HG03469 (cell line): ENCODE results near the gene RFX2.
A peak's percentile ranks its signal among the peaks of the same experiment; 100 is the strongest.
"Not testable (repeated sequence)": the region's sequence is repeated elsewhere in the genome, so short reads cannot be mapped to it uniquely, and the experiment has no call there.

Experiments used
- ATAC-seq: cut with Tn5 transposase; IDR thresholded peaks from one replicate; pipeline ENCODE4 v1.9.1; 2021; ENCODE audit warnings: mild to moderate bottlenecking, moderate library complexity, moderate number of reproducible peaks; ENCODE audit not compliant: unreplicated experiment

The RFX2 gene

DNA sequence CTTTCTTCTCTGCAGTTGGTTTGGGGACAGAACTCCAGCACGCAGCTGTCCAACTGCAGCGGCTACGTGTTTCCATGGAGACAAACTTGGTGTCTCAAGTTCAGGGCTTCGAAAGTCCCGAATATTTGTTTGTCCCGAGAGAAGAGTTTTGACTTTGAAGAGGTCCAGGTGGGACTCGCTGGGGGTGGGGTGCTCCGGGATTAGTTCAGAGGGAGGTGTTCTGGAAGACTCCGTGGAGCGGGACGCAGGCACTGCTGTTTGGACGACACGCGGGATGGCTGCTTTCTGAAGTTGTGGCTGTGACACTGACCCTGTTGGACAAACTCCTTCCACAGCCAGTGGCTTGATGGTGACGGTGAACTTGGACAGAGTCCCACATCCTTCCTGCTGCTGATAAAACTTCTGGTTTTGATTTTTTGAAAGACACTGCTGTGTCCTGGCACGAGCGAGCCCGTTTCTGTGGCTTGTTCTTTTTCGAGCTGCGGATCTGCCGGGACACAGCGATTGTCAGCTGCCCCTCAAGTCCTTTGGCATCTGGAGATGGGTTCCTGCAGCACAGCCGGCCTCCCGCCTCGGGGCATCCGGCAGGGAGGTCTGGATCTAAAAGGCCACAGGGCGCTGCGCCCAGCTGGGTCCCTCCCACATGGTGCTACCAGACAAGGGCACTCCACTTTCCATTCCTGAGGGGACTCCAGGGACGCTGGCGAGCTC is 116.5 kb downstream of the RFX2 start:
- ATAC-seq: no peak

DNA sequence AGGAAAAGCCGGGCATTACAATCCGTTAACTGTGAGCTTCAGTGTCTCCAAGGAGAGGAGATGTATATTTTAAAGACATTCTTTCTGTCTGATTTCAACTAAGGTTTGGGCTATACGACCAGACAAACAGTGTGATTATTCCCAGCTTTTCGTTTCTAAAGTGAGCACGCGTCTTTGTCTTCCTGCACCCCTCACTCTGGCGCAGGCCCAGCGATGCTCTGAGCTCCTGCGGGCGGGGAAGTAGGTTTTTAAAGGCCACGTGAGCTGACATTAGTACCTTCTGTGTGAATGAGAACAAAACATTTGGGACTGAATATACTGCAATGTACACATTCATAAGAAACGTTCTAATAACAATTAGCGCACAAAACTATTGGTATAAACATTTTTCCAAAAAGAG is 117.1 kb downstream of the RFX2 start:
- ATAC-seq: no peak

DNA sequence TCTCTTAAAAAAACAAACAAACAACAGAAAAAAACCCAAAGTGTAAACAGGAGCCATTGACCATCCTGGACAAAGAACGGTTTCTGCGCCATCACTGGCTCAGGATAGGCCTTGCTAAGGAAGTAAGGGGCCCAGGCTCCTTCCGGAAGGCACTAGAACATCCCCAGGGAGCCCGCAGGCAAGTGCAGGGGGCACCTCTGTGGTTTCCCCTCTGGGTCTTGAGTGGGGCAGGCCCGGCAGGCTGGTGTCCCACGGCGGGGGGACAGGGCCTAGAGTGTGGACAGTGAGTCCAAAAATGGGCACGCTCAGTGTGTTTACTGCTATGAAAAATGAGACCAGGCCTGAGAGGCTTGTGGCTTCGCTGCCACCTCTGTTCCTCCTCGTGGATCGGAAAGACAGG is 117.5 kb downstream of the RFX2 start:
- no peak for ATAC-seq

DNA sequence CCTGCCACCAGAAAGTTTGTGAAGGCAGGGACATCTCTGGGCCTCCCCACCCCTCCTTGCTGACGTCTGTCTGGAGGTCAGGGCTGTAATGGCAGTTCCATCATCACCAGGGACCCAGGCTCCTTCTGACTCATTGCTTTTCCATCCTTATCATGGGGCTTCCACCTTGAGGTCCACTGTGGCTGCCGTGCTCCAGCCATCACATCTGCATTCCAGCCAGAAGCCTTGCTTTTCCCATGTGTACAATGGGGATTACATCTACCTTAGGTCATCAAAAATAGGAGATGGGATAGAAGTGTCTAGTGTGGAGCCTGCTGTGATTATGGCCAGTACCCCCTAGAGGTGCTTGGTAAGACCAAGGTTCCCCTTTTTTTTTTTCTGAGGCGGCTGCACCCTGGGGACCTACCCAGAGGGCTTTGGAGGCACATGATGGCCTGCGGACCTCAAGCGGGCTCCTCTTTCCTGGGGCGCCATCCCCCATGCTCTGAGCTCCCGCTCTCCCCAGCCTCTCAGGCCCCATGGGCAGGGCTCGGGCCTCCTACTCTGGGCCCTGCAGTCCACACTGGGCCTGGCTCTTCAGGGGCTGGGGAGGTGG is 119.0 kb downstream of the RFX2 start:
- no peak for ATAC-seq

DNA sequence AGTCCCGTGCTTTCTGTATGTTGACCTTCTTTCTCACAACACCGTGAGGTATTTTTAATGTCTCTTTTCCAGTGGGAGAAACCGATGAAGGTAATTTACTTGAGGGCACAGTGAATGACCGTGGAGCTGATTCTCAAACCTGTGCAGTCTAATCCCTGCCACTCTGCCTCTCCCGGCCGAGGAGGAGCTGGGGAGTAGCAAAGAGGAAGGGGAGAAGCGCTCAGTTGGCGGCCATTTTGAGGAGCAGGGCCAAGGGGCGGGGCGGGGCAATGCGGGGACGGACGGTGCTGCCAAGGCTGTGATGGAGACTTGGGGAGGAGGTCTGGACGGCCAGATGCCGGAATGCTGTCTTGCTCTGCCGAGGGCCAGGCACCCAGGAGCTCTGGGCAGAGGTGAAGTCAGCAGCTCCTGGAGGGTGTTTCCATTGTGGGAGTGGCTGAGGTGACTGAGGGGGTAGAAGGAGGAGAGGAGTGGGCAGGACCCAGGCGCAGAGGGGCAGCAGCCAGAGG is 120.0 kb downstream of the RFX2 start:
- ATAC-seq: no peak

DNA sequence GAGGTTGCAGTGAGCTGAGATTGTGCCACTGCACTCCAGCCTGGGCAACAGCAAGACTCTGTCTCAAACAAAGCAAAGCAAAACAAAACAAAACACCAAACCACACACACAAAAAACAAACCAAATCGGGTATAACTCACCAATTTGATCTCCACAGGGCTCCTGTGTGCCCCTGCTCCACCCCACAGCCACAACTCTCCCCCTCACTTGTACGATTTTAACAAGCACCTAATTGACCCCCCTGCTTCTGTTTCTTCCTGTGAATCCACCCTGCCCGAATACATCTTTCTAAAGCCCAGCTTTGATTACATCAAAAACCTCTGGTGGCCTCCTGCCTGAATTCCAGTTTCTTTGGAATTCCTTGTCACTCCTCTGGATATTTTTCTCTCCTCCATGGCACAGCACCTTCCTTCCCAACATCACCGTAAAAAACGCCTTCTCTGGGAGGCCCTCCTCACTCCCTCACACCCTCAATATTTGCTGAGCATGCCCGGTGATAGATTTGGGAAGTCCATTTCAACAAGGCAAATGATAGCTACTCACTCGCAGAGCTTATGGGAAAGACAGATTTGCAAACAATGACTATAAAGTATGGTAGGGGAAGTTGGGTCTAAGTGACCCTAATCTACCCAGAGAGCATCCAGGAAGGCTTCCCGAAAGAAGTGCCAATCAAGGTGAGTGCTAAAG is 120.8 kb downstream of the RFX2 start:
- no peak for ATAC-seq

DNA sequence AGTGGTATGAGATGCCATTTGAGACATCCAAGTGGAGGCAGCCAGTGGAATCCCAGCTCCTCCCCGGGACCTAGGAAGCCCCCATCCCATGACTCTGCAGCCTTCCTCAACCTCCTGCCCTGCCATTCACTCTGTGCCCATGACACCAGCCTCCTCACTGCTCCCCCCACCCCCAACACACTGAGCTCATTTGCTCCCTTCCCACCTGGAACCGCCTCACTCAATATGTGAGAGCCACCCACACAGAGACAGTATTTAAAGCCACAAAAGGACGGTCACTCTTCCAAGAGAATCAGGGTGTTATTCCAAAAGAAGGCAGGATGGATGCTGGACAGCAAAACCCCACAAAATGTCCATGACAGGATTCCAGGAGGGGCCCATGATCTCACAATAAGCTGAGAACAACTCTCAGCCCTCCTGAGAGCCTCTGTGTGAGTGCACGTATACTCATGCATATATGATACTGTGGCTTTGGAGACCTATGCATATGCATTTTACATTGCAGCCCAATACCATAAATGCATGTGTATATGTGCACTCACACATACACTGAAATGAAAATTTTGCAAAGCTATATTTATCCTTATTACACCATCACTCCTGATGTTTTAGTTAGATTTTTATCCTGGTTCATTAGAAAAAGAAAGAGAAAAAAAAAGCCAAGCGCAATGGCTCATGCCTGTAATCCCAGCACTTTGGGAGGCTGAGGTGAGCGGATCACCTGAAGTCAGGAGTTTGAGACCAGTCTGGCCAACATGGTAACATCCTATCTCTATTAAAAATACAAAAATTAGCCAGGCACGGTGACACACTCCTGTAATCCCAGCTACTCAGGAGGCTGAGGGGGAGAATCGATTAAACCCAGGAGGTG is 121.5 kb downstream of the RFX2 start:
- ATAC-seq: no peak

DNA sequence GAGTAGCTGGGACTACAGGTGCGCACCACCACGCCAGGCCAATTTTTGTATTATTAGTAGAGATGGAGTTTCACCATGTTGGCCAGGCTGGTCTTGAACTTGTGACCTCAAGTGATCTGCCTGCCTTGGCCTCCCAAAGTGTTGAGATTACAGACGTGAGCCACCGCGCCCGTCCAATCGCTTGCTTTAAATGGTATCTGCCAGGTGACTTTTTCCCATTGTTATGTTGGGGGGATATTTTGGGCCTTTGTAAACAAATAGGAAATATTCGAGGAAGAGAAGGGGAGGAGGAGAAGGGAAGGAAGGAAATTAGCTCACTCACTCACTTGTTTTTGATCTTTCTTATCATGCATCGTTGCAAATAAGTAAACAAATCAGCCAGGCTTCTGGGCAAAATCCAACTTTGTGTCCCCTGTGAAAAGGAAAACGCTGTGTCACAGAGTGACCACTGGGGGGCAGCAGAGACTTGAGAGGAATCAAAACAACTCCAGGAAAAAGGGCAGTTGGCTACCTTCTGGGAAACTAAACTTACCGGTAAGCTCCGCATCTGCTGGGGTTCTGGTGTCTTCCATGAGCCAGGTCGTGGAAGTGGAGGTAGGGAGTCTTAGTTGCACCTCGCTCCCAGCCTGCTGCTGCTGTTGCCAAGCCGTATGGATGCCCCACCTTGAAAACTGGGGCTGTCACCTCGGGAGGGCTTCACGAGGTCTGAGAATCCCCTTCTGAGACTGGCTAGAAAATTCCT is 123.1 kb downstream of the RFX2 start:
- no peak for ATAC-seq

DNA sequence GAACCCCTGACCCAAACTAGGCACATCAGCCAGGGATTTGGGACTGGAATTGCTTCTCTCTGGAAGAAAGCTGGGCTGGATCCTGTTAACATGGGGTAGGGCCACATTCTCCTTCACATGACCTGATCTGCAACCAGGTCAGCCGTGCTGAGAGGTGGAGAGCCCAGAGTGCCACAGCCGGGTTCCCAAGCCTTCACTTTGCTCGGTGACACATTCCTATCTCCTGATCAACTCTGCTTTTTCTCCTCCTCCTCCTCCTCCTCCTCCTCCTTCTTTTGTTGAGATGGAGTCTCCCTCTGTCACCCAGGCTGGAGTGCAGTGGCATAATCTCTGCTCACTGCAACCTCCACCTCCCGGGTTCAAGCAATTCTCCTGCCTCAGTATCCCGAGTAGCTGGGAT is 124.5 kb downstream of the RFX2 start:
- not testable (repeated sequence) for ATAC-seq

DNA sequence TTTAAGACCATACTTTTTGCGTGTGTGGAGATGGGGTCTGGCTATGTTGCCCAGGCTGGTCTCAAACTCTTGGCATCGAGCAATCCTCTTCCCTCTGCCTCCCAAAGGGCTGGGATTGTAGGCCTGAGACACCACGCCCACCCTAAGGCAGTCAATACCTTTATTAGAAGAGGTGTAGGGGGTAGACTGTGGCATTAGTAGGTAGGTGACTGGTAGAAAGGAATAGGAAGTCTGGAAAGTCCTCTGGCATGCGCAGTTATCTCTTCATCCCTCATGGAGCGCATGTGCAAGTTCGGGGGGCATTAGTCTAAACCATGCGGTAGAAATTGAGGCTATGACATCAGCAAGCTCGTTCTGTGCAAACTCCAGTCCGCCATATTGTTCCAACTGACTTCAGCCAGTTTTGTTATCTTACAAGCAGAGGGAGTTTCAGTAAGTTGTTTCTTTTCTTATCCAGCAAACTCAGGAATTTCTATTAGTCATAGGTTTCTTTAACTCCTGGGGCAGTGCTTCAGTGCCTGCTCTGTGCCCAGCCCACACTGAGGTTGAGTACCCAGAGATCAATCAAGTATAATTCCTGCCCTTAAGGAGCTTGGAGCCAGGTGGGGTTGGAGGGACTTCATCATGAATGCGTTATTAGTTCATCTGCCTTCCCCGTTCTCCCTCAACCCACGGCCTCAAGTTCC is 125.1 kb downstream of the RFX2 start:
- no peak for ATAC-seq

DNA sequence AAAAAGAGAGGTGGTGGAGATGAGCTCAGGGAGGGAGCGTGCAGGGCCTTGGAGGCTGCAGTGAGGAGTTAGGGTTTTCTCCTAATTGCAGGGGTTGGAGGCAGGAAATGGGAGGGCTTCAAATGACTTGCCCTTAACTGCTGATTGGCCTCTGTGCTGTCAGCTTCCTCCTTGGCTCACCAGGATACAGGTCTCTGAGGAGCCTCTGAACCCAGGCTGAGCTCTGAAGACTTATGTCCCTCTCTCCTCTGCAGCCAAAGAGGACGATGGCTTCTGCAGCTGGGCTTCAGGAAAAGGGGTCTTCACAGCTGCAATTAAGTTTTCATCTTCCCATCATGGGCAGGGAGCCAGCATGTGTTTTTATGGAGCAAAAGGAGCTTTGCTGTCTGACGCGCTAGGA is 125.7 kb downstream of the RFX2 start:
- no peak for ATAC-seq

DNA sequence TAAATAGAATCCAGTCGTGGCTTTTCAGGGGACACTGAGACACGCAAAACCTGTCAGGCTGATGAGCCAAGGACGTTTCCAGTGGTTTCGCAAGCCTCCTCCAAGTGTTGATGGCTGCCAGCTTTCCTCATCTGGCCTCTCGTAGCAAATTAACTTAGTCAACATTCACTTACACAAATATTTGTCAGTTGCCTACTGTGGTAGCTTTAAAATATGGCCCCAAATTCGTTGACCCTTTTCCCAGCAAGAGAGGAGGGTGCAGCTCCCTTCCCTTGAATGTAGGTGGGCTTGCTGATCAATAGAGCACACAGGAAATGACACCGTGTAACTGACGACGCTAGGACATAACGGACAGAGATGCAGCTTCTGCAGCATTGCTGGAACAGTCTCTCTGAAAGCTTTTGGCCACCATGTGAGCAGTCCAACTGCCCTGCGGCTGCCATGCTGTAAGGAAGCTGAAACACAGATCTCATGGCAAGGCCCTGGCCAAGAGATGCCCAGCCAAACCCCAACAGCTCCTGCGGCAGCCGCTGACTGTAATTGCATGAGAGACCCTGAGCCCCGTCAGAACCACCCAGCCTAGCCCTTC is 126.8 kb downstream of the RFX2 start:
- ATAC-seq: no peak

DNA sequence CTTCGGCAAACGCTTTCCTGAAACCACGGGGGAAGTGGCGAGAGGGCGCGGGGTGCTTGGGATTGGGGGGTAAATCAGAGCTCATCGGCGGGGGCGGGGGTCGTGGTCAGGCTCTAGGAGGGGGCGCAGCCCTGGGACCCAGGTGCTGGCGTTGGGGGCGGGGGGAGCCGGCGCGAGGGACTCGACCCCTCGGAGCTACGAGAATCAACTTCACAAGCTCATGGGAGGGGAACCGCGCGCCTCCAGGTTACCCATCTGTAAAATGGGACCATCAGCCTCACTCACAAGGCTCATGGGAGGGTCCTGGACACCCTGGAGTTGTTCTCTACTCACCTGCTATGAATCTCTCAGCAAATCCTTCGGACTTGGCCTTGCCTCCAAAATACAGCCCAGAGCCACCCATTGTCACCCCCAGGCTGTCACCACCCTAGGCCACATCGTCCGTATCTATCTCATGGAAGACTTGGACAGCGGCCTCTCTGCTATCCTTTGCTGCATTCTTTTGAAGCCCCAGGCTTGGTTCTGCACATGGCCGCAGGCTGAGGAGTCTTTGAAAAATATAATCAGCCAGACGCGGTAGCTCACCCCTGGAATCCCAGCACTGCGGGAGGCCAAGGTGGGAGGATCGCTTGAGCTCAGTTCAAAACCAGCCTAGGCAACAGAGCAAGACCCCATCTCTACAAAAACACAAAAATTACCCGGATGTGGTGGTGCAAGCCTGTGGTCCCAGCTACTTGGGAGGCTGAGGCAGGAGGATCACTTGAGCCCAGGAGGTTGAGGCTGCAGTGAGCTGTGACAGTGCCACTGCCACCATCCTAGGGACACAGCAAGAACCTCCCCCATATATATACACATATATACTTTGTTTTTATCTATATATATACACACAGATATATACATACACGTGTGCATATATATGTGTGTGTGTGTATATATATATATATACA is 131.4 kb downstream of the RFX2 start:
- ATAC-seq: no peak

DNA sequence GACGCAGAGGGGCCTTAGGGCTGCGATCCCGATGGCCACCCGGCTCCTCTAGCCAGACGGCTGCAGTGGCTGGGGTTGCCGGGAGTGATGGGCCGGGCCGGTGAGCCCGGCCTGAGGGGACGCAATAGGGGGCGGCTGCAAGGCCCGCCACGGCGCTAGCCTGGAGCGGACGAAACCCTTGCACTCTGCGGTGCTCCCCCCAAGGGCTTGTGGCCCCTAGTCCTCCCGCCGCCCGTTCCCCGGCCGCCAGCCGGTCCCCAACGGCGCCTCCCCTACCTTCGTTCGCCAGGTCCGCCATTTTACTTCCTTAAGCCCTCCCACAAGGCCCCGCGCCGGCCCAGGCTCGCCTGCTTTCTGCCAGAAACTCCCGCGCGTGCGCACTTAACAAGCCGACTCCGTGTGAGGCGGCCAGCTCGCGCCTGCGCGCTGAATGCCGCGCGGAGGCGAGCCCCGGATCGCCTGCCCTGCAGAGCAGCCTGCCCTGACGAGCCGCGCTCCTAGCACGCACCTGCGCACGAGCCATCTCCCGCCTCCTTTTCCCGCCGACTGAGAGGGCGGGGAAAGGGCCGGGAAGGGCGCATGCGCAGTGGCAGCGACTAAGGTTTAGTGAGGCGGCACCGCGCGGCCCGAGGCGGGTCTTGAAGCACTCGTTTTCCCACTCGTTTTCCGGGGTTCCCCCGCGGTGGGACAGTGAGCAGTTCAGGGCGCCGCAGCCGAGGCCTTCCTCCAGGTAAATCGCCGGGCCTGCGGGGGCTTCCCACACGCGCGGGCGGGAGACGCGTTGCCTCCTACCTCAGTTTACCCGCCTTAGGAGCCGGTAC is 132.3 kb downstream of the RFX2 start, which contains the start of gene RANBP3:
RANBP3 (minus strand) TSS at position 356 of the 821 bp plus-strand sequence; CDS start at position 298, 58 bp downstream.
- peak; percentile 76 for ATAC-seq

DNA sequence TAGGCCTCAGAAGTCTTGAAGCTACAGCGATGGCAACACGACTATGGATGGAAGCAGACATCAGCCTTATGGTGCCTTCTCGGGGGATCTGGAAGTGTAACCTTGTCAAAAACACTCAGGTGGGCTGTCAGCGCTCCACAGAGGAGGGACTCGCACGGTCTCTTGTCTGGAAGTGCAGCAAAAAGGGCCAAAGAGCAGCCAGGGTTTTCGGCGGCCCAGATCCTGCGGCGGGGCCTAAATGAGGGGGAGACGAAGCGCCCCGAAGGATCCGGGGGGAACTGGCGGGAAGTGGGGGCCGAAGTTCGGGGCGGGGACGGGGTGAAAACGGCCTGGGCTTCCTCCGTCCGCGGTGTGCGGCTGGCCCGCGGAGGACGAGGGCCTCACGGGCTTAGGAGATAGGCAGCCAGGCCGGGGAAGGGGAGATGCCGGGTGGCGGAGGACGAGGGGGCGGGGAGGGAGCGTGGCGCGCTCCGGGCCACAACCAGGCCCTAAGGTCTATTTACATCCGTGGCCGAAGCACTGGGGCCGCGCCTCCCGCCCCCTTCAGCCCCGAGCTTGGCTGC is 133.0 kb downstream of the RFX2 start:
- no peak for ATAC-seq

DNA sequence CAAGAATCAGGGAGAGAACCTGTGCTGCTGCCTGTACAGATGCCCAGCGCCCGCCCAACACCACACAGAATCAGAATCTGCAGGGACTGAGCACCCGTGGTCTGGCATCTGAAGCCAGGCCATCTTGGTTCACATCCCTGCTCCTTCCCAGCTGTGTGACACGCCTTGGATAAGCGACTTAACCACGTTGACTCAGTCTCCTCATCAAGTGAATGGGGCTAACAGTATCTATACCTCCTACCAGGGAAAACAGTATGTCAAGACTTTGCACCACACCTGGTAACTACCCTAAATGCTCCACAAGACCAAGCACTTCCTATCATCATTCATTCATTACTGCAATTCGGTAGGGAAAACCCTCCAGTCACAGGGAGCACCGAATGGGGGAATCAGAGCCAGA is 133.5 kb downstream of the RFX2 start:
- ATAC-seq: no peak

DNA sequence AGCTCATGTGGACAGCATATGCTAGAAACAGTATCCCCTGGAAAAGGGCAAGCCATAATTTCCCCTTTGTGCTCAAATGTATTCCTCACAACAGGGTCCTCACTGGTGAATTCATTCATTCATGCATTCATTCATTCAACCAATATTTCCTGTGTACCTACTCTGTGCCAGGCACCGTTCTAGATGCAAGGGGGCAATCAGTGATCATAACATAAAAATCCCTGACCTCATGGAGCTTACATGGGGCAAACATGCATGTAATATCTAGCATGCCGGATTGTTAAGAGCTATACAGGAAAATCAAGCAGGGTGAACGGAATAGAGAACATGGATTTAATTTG is 134.9 kb downstream of the RFX2 start:
- no peak for ATAC-seq
